Immature natural killer cell (primary cell): Measurements from ENCODE around the gene GYS2. TPM values are rescaled to one million over a fixed set of nuclear protein-coding genes. Genes with fewer than 3 reads are reported as not detected.
A peak's percentile ranks its signal among the peaks of the same experiment; 100 is the strongest.

Source experiments
- DNase-seq, 3 donors: peaks; one replicate each; pipeline ENCODE4 v3.0.0; 2022; ENCODE audit warnings: mixed read lengths in 1 of 3
- H3K27ac Mint-ChIP-seq, 6 donors: one replicate each; pipeline ENCODE4 v1.8.0; 2020; ENCODE audit warnings: mixed read lengths in 6 of 6, mild to moderate bottlenecking in 5 of 6, inconsistent platforms in 4 of 6, moderate library complexity in 3 of 6
- H3K27me3 Mint-ChIP-seq, 3 donors: one replicate each; pipeline ENCODE4 v1.8.0; 2020 to 2021; ENCODE audit warnings: low read depth in 3 of 3, mild to moderate bottlenecking in 3 of 3, mixed read lengths in 3 of 3, moderate library complexity in 3 of 3, inconsistent platforms in 1 of 3
- H3K36me3 Mint-ChIP-seq, 3 donors: one replicate each; pipeline ENCODE4 v1.8.0; 2020; ENCODE audit warnings: mixed read lengths in 3 of 3, inconsistent platforms in 2 of 3, mild to moderate bottlenecking in 2 of 3
- H3K4me1 Mint-ChIP-seq, 2 donors: one replicate each; pipeline ENCODE4 v1.8.0; 2020; ENCODE audit warnings: inconsistent platforms in 2 of 2, mild to moderate bottlenecking in 2 of 2, mixed read lengths in 2 of 2, moderate library complexity in 1 of 2
- H3K4me3 Mint-ChIP-seq, 5 donors: one replicate each; pipeline ENCODE4 v1.8.0; 2020; ENCODE audit warnings: mild to moderate bottlenecking in 5 of 5, mixed read lengths in 5 of 5, inconsistent platforms in 3 of 5, moderate library complexity in 3 of 5
- H3K9me3 Mint-ChIP-seq, 6 donors: one replicate each; pipeline ENCODE4 v1.8.0; 2020; ENCODE audit warnings: mild to moderate bottlenecking in 6 of 6, mixed read lengths in 6 of 6, inconsistent platforms in 4 of 6, moderate library complexity in 3 of 6
- polyA plus RNA-seq, 3 donors: library from polyadenylated mRNA; unstranded; fragments of 300-500 nt; fragmentation: Illumina TruSeq; gene quantifications; one replicate each; pipeline ENCODE4 v1.2.3, GENCODE V29; 2021

GYS2 gene
- polyA plus RNA-seq, 3 donors from 2014 or later, result not detected

DNA sequence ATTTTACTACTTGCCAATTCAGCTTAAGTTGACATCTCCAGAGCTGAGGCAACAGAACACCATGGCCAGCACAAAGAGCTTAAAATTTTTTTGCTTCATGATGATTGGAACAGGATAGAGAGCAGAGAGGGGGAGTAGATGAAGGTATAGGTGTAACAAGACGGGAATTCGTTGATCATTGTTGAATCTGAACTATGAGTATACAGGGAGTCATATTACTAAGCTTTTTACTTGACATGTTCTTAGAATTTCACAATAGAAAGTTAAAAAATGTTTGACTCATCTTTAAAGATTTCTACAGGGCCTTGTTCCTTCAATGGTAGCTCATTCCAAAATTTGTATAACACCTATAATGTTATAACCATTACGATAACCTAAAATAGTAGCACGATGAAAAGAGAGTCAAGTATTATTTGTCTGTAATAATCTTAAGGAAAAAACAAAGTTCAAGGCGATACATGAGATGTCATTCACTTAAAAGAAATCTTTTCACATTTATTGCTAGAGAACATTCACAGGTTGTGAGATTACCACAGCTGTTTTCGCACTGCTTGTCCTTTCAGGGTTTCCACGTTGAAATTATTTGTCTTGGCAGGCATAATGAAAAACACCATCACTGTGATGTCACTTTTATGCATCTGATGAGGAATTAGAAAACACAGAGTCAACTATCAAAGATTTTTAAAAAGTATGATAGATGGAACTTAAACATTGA lies 44.6 kb downstream of the GYS2 start:
- no peaks in the 10 kb centered on the region for H3K4me1 Mint-ChIP-seq
- H3K36me3 Mint-ChIP-seq, result no peaks in the 10 kb centered on the region
- no peak for DNase-seq
- H3K9me3 Mint-ChIP-seq, result peaks cover 0 to 1% (median 0%) of the 10 kb centered on the region in 6 donors
- H3K4me3 Mint-ChIP-seq, result no peak overlapping the region
- H3K27ac Mint-ChIP-seq, result no peak overlapping the region
- no peaks in the 10 kb centered on the region for H3K27me3 Mint-ChIP-seq

DNA sequence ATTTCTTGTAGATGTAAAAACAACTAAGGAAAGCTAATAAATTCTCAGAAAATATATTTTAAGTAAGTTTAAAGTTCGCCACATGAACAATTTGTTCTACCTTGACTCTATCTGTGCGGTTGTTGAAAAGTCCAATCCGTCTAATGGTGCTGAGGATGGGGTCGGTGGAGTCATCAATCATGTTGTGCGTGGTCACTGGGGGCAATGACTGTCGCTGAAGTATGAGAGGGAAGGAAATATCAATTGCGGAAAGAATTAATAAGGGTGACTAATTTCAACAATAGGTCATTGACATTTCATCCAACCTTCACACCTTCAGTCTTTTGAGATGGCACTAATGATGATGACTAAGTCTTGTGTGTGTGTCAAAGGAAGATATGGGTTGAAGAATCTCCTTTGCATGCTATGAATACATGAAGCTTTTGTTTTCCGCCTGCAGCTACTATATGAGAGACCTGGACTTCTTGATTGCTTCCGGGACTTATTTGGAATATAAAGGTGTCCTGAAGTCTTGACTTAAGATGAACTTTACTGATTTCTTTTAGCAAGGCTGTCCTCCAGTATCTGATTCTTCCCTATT lies 46.5 kb downstream of the GYS2 start:
- H3K9me3 Mint-ChIP-seq, result no peaks in the 10 kb centered on the region
- DNase-seq, result no peak
- H3K4me3 Mint-ChIP-seq, result no peak overlapping the region
- H3K36me3 Mint-ChIP-seq, result no peaks in the 10 kb centered on the region
- peaks cover 0 to 2% (median 2%) of the 10 kb centered on the region in 3 donors for H3K27me3 Mint-ChIP-seq
- no peak overlapping the region for H3K27ac Mint-ChIP-seq
- H3K4me1 Mint-ChIP-seq, result no peaks in the 10 kb centered on the region

DNA sequence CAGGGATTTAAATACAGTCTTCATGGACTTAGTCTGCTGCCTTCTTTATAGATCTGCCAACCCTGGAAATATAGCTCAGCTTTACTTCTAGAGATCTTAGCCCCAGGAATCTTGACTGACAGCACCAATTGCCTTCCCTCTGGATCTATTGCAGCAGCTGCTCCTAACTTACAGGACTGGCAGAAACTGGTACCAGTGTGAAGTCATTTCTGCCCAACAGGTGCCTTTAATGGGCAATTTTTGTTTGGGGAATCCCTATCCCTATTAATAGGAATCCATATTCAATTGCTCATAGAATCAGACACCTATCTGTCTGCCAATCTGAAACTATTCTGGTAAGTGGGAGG lies 51.3 kb downstream of the GYS2 start:
- H3K9me3 Mint-ChIP-seq, result no peaks in the 10 kb centered on the region

DNA sequence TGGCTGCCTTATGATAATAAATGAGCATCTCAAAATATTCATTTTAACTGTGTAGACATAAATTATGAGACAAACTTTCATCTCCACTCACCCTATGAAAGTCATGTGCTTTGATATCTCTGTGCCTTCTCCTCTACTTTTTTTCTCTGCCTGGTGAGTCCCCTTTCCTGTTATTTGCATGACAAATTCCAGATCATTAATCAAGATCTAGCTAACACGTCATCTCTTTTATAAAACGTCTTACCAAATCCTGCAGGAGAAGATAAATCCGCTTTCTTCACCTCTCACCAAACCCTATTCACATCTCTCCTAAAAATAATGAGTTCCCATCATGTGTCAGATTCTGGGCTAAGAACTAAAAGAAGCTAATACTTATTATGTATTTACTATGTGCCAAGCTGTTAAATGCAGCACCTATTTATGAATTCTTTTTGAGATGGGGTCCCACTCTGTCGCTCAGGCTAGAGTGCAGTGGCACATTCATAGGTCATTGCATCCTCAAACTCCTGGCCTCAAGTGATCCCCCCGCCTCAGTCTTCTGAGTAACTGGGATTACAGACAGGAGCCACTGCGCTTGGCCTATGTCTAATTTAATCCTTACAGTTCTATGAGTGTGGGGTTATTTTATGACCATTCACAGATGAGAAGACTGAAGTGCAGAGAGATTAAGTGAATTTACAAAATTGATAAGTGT lies 51.9 kb downstream of the GYS2 start:
- H3K9me3 Mint-ChIP-seq, result no peaks in the 10 kb centered on the region
- no peaks in the 10 kb centered on the region for H3K36me3 Mint-ChIP-seq
- H3K4me1 Mint-ChIP-seq, result no peaks in the 10 kb centered on the region
- H3K27ac Mint-ChIP-seq, result no peak overlapping the region
- H3K4me3 Mint-ChIP-seq, result no peak overlapping the region
- peaks cover 2 to 3% (median 2%) of the 10 kb centered on the region in 3 donors for H3K27me3 Mint-ChIP-seq
- no peak for DNase-seq

More for the DNA sequence above, 51.3 kb downstream of the GYS2 start:
- Mint-ChIP-seq H3K36me3 (no peaks in the 10 kb centered on the region), H3K27ac (no peak overlapping the region), H3K27me3 (peaks cover 2 to 3% (median 2%) of the 10 kb centered on the region in 3 donors), H3K4me1 (no peaks in the 10 kb centered on the region), H3K4me3 (no peak overlapping the region)
- no peak for DNase-seq

DNA sequence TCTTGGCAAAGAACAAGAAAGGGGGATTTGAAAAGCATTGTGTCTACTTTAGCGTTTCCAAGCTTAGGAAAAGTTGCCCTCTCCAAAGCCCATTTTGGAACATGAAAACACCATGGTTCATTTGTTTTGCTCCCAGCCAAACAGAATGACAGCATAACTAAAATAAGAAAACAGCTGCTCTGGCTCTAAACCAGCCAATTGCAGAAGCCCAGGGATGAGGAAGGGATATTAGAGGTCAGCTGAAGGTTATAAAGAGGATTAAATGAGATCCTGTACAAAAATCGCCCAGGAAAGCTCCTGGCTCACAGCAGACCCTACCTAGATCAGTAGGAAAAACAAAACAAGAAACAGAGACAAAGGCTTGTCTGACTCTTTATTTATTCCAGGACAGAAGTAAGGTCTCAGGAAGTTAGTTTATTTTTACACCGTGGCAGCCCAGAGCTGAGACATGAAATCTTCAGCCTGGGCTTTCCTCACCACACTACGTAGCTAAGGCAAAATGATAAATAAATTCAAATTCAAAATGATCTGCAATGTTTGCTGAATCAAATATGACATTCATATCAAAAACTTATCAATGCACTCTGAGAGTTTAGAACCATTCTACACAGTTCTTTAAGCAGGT lies 52.7 kb downstream of the GYS2 start:
- Mint-ChIP-seq H3K27ac (peak overlapping the region in 1 of 6 donors; percentile 10), H3K9me3 (no peaks in the 10 kb centered on the region), H3K4me3 (no peak overlapping the region), H3K36me3 (no peaks in the 10 kb centered on the region), H3K4me1 (no peaks in the 10 kb centered on the region), H3K27me3 (peaks cover 2 to 3% (median 2%) of the 10 kb centered on the region in 3 donors)
- no peak for DNase-seq

DNA sequence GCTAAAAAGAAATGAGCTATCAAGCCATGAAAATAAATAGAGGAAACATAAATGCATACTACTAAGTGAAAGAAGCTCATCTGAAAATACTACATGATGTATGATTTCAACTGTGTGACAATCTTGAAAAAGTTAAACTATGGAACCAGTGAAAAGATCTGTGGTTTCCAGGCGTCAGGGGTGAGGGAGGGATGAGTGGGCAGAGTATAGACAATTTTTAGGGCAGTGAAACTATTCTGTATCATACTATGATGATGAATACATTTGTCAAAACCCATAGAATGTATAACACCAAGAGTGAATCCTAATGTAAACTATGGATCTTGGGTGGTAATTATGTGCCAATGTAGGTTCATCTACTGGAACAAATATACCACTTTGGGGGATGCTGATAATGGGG lies 57.2 kb downstream of the GYS2 start:
- no peak overlapping the region for H3K4me3 Mint-ChIP-seq
- H3K9me3 Mint-ChIP-seq, result no peaks in the 10 kb centered on the region
- no peak for DNase-seq
- H3K36me3 Mint-ChIP-seq, result no peaks in the 10 kb centered on the region
- no peak overlapping the region for H3K27ac Mint-ChIP-seq
- H3K27me3 Mint-ChIP-seq, result peaks cover 2 to 8% (median 3%) of the 10 kb centered on the region in 3 donors
- no peaks in the 10 kb centered on the region for H3K4me1 Mint-ChIP-seq

DNA sequence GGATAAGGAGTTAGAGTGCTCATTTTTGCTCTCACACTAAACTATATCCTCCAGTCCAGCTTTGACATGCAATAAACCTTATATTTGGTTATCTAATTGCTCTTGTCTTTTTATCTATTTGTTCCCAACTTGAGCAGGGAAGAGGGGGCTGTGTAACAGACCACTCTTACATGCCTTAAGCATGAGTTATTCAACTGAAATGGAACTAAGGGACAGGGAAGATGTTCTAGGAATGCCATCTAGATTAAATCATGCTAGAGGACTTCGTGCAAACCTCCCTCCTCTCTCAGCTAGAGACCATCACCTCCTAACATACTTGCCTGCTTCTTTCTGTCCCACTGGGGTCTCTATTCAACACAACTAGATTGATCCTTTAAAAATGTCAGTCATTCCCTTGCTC lies 57.9 kb downstream of the GYS2 start:
- no peak for DNase-seq
- H3K9me3 Mint-ChIP-seq, result no peaks in the 10 kb centered on the region
- H3K4me1 Mint-ChIP-seq, result no peaks in the 10 kb centered on the region
- H3K36me3 Mint-ChIP-seq, result no peaks in the 10 kb centered on the region
- H3K4me3 Mint-ChIP-seq, result no peak overlapping the region
- H3K27me3 Mint-ChIP-seq, result peaks cover 2 to 8% (median 3%) of the 10 kb centered on the region in 3 donors
- no peak overlapping the region for H3K27ac Mint-ChIP-seq

DNA sequence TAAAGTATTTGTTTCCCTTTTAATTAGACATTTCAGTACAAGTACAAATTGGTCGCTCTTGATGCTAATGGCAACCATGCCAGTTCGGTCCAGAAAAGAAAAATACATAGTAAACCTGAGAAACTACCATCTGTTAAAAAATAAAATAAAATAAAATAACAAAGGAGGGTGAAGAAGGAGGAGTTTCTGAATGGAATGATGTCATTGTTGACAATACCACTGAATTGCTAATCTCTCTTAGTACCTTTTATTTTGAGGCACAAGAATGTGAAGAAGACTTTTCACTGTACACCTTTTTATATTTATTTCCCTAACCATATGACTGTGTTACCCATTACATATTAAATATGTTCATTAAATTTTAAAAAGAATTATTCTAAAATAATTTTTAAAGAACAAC lies 59.1 kb downstream of the GYS2 start:
- Mint-ChIP-seq H3K9me3 (no peaks in the 10 kb centered on the region), H3K4me3 (no peak overlapping the region), H3K36me3 (no peaks in the 10 kb centered on the region), H3K27ac (no peak overlapping the region), H3K4me1 (no peaks in the 10 kb centered on the region), H3K27me3 (peaks cover 2 to 8% (median 3%) of the 10 kb centered on the region in 3 donors)
- no peak for DNase-seq

DNA sequence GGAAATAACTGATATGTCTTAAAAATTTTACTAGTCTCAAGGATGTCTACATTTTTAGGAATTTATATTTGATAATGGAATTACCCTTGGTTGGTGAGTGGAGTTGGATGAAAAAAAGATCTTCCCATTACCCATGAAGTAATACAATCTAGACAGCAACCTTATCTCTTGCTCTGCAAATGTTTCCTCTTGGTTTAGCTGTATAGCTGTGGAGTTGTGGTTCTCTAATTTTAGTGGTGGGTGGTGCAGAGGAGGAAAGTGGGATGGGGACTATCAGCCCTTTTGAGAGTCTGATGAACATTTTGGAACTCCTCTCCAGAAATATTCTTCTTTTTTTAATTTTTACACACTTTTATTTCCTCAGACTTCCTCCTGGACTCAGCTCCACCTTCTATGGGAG lies 61.5 kb downstream of the GYS2 start:
- H3K4me1 Mint-ChIP-seq, result no peaks in the 10 kb centered on the region
- no peak for DNase-seq
- H3K4me3 Mint-ChIP-seq, result no peak overlapping the region
- H3K36me3 Mint-ChIP-seq, result no peaks in the 10 kb centered on the region
- H3K27ac Mint-ChIP-seq, result no peak overlapping the region
- peaks cover 1 to 9% (median 2%) of the 10 kb centered on the region in 3 donors for H3K27me3 Mint-ChIP-seq
- H3K9me3 Mint-ChIP-seq, result no peaks in the 10 kb centered on the region

DNA sequence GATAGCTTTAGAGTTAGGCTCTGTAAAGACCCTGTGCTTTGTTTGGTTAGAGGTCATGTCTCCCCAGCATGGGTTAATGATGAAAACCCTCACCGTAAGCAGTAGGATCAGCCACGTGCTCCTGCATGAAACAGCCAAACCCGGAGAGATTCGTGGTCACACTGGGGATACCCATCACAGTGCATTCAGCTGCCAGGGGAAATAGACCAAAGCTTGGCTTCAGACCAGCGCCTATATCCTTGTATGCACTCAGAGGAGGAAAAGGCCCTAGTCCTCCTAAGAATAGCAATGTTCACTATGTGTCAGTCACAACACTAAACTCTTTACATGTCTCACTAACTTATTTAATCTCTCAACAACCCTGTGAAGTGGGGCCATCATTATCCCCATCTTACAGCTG lies 62.2 kb downstream of the GYS2 start:
- DNase-seq, result no peak
- no peak overlapping the region for H3K4me3 Mint-ChIP-seq
- no peaks in the 10 kb centered on the region for H3K4me1 Mint-ChIP-seq
- peaks cover 1 to 9% (median 2%) of the 10 kb centered on the region in 3 donors for H3K27me3 Mint-ChIP-seq
- H3K27ac Mint-ChIP-seq, result no peak overlapping the region
- H3K9me3 Mint-ChIP-seq, result no peaks in the 10 kb centered on the region
- no peaks in the 10 kb centered on the region for H3K36me3 Mint-ChIP-seq

DNA sequence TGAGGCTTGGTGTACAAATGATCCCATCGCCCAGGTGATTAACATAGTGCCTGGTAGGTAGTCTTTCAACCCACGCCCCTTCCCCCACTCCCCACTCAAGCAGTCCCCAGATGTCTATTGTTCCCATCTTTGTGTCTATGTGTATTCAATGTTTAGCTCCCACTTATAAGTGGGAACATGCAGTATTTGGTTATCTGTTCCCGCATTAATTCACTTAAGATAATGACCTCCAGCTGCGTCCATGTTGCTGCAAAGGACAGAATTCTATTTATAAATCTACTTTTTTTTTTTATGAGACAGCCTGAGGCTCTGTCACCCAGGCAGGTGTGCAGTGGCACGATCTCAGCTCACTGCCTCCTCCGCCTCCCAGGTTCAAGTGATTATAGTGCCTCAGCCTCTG lies 62.9 kb downstream of the GYS2 start:
- no peak overlapping the region for H3K27ac Mint-ChIP-seq
- no peaks in the 10 kb centered on the region for H3K9me3 Mint-ChIP-seq
- H3K27me3 Mint-ChIP-seq, result peaks cover 1 to 9% (median 2%) of the 10 kb centered on the region in 3 donors
- no peaks in the 10 kb centered on the region for H3K36me3 Mint-ChIP-seq
- DNase-seq, result no peak
- H3K4me1 Mint-ChIP-seq, result no peaks in the 10 kb centered on the region
- H3K4me3 Mint-ChIP-seq, result no peak overlapping the region

DNA sequence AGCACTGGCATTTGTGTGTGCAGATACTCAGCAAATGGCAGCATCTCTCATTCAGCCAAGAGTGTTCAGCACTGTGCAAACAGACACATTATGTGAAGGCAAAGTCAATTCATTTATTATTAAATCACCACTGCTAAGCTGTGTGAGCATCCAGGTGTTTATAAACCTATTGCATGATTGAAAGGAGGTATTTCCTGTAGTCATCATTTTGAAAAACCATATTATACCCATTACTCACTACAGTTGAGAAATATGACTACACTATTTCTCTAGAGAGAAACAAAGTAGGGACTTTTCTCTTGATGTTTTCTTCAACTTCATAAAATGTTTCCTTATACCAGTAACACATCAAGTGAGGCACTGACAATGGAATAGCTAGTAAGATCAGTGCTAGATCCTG lies 64.8 kb downstream of the GYS2 start:
- no peak overlapping the region for H3K4me3 Mint-ChIP-seq
- H3K9me3 Mint-ChIP-seq, result no peaks in the 10 kb centered on the region
- H3K27me3 Mint-ChIP-seq, result peaks cover 1 to 14% (median 2%) of the 10 kb centered on the region in 3 donors
- no peaks in the 10 kb centered on the region for H3K36me3 Mint-ChIP-seq
- H3K4me1 Mint-ChIP-seq, result no peaks in the 10 kb centered on the region
- no peak for DNase-seq
- H3K27ac Mint-ChIP-seq, result no peak overlapping the region

DNA sequence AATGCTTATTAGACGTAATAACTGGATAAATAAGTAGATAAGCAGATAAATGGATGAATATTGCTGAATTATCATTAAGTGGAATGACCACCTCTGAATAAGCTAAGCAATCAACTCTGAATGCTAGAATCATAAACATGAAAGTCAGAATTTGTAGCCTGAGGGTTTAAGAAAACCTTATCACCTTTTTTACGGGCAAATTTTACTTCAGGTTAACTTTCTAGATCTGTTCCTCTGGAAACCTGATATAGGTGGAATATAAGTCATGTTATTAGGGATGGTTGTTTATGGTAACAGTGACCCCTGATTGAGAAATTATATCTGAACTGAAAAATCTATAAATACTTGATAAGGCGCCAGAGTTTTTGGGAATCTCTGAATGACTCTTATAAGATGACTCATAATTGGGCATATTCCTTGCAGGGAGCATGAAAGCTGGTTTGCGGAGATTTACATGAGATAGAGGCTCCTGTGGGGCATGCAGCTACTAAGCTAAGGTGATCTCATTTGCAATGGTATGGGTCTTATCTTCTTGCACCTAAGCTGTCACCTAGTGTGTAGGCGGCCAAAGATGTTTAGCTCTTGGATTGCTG lies 66.5 kb downstream of the GYS2 start:
- no peak overlapping the region for H3K4me3 Mint-ChIP-seq
- H3K9me3 Mint-ChIP-seq, result no peaks in the 10 kb centered on the region
- H3K27ac Mint-ChIP-seq, result no peak overlapping the region
- H3K36me3 Mint-ChIP-seq, result no peaks in the 10 kb centered on the region
- no peak for DNase-seq
- H3K27me3 Mint-ChIP-seq, result peaks cover 0 to 15% (median 2%) of the 10 kb centered on the region in 3 donors
- H3K4me1 Mint-ChIP-seq, result no peaks in the 10 kb centered on the region

DNA sequence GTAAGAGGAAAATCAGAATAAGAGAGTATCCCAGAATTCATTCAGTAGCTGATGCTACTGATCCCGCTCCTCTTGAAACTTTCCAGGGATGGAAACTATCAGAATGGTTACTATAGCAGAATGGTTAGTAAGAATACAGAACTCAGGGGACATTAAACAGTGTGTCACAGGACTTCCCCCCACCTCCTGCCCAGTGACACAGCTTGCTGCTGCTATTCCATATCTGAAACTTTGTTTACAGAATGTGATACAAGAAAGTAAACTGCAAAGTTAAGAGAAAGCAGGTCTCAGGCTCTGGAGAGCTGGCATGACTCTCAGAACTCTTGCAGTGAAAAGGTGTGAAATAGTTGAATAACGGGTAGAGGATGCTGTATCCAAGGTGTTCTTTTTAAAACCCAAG lies 75.2 kb downstream of the GYS2 start:
- peaks cover 0 to 5% (median 0%) of the 10 kb centered on the region in 3 donors for H3K36me3 Mint-ChIP-seq
- H3K4me3 Mint-ChIP-seq, result no peak overlapping the region
- H3K27me3 Mint-ChIP-seq, result peaks cover 6 to 38% (median 9%) of the 10 kb centered on the region in 3 donors
- peaks cover 4 to 15% of the 10 kb centered on the region in 2 donors for H3K4me1 Mint-ChIP-seq
- peaks cover 0 to 2% (median 0%) of the 10 kb centered on the region in 6 donors for H3K9me3 Mint-ChIP-seq
- DNase-seq, result no peak
- H3K27ac Mint-ChIP-seq, result no peak overlapping the region
